Ramos (cell line): Measurements from ENCODE around the gene RPS21.

Experiments used
- in situ Hi-C: fragments of 300-500 bp; cut with MboI; formaldehyde crosslinking; loops from one replicate; pipeline ENCODE4 v1.14.3; 2022; ENCODE audit warnings: low sequenced_read_pairs; ENCODE audit not compliant: unreplicated experiment

The RPS21 gene

GRCh38 chr20:62407221-62407992 is 20.5 kb downstream of the RPS21 start, which contains the start of gene CABLES2:
Gene CABLES2, minus strand, starts transcription at chr20:62407285. Its CDS starts 9 bp downstream, at chr20:62407276.
- in situ Hi-C loops, result loop anchor here (10.0 kb wide), 1 partner anchor 387 kb away; the partner anchor contains the start of gene MRGBP

DNA sequence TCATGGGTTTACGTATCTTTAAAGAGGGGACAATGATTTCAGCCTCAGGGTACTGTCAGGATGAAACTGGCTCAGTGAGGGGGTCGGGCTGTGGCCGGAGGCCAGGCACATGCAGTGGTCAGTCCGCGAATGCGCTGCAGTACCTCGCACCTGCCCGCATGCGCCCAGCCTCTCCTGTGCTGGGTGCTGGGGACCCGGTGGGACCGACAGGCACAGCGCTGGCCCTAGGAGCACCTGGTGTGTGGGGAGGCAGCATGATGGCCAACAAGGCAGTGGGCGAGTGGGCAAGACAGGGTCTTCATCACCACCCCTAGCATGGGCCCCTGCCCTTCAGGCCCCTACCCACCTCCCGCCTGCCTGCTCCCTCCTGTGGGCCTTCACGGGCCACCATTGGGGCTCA is 21.2 kb downstream of the RPS21 start:
- in situ Hi-C loops, result loop anchor here (10.0 kb wide), 1 partner anchor 387 kb away; the partner anchor contains the start of gene MRGBP

DNA sequence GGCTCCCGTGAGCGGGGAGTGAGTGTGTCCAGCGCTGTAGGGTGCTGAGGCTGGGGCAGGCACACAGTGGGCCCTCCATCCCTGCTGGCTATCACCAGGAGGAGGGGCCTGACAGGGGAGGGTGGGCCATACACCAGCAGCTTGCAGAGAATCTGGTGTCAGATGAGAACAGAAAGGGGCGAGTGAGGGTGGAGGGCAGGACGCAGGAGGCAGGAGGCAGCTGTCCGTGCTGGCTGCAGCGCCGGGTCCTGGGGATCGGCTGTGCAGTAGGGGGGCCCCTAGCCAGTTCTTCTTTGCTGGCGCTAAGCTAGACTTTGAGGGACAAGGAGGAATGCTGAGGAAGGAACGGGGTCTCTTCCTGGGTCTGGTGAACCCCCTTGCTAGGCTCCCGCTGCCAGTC is 21.7 kb downstream of the RPS21 start:
- in situ Hi-C loops, result loop anchor here (10.0 kb wide), 1 partner anchor 386 kb away; the partner anchor contains the start of gene MRGBP

DNA sequence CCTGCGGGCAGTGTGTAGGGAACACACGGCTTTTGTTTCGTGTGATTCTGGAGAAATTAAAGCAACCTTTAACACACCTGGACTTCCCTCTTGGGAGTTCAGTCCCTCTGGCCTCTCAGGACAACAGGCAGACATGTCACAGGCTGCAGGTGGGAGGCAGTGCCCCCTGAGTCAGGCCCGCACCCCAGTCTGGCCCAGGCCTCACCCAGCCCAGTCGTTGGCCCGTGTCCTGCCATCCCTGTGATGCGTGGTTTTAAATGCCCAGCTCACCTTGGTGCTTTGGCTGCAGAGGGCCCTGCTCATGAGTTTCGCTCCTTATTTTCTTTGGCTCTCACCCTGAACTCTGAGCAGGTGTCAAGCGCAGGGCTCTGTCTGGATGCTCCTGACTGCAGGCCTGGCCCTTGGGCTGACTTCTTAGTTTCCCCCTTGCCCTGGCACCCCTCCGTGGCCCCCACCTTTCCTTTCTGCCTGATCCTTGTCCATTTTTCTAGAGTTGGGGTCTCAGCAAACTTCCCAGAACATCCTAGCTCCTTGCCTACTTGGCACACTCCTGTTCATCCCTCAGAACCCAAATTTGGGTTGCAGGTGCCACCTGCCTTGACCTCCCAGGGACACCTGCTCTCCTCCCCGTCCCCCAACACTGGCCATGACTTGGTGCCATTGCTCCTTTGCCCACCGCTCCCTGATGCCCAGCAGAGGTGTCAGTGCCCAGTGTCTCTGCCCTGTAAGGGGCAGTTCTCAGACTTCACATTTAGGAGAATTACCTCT is 22.4 kb downstream of the RPS21 start:
- in situ Hi-C loops, result loop anchor here (10.0 kb wide), 1 partner anchor 386 kb away; the partner anchor contains the start of gene MRGBP

- in situ Hi-C loops, result loop anchor here (10.0 kb wide), 1 partner anchor 385 kb away; the partner anchor contains the start of gene MRGBP
Measured at GRCh38 chr20:62409931-62410745, 23.2 kb downstream of the RPS21 start.

DNA sequence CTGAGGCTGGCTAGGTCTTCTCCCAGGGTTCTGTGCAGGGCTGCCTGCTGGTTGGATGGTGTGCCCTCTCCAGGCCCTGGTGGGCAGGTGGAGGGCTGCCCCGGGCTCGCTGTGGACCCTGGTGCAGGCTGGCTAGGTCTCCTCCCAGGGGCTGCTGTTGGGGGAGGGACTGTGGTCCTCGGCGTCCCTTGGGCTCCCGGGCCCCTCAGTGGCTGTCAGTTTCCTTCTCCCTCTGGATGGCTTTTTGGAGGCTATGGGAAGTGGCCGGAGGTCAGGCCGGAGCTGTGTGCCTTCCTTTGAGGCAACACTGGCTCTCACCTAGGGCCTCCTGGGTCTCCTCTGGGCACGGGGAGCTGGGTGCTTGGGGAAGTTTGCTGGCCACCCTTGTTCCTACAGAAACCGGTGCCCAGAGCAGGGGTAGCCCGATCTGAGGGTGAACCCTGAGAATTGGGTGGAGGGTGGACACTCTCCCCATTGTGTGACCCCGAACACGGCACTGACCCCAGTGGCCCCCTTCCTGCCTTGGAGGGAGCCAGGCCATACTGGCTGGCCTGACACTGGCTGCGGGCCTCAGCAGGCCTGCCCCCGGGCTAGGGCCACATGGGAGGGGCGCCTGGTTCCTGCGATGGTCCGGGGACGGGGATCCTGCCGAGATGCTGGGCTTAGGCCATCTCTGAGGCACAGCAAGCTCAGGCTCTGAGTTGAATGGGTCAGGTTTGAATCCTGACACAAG is 24.0 kb downstream of the RPS21 start:
- in situ Hi-C loops, result no loop called here

- in situ Hi-C loops, result no loop called here
Measured at GRCh38 chr20:62411479-62412193, 24.7 kb downstream of the RPS21 start.

DNA sequence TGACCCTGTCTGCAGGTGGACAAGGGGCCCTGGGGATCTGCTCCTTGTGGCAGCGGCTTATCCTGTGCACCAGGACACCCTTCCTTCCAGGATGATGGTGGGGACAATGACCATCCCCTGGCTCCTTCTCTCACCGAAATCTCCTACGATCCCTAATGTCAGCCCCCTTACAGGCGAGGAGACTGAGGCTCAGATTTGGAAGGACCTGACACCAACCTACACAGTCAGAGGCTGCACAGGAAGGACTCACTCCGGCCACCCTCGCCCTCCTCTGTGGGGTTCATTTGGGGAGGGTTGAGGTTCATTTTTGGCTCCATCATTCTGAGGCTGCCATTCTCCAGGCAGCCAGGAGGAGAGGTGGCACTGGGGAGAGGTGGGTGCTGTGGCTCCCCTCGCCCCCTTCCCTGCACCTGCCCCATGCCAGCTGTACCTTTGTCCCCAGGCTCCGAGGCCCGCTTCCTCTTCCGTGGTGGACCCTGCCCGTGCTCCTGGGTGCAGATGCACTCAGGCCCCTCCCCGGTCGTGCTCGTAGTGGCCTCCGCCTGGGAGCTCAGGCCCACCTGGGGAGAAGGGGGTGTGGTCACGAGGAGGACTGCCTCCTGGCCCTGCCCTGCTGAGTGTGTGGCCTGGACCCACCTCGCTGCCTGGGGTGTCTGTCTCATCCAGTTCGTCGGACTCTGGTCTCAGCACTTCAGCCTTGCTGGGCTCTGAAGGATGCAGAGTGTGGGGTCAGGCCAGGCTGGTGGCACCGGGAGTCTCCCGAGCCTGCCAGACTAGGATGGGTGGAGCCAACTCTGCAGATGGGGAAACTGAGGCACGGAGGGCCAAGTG is 25.5 kb downstream of the RPS21 start:
- in situ Hi-C loops, result no loop called here

- in situ Hi-C loops, result no loop called here
Measured at GRCh38 chr20:62413025-62413570, 26.2 kb downstream of the RPS21 start.

- in situ Hi-C loops, result no loop called here
Measured at GRCh38 chr20:62413896-62414481, 27.1 kb downstream of the RPS21 start.

- in situ Hi-C loops, result no loop called here
Measured at GRCh38 chr20:62415354-62416111, 28.6 kb downstream of the RPS21 start.

DNA sequence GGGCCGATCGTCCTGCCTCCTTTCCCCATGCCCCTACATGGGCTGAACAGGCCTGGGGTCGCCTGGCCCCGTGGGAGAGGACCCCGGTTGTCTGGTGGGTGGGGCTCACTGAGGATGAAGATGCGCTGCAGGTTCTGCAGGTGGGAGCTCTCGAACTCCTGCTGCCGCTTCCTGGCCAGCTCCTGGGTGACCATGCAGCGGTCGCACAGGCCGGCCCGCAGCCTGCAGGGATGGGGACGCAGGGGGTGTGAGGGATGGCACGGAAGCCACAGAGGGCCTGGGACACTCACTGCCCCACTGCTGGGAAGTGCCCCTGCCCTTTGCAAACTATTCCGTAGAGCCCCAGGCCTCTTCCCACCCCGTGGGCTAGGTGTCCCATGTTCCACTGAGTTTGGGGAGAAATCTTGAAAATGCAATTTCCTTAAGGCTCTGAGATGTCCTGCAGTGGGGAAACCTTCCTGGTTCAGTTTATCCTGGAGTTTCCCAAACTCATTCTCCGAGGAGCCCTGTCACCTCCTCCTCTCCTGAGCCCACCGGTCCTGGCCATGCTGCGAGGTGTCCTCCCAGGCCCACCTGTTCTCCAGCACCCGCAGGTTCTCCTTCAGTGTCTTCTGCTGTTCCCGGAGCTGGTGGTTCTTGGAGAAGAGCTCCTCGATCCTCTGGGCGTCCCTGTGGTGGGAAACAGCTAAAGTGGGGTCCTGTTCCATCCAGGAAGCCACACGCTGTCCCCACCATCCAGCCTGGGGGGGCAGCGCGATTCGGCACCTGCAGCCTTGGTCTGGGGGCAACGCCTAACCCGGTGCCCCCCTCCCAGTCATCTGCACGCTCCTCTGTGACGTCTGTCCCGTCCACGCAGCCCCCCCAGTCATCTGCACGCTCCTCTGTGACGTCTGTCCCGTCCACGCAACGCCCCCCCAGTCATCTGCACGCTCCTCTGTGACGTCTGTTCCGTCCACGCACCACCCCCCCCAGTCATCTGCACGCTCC is 30.0 kb downstream of the RPS21 start:
- in situ Hi-C loops, result no loop called here

DNA sequence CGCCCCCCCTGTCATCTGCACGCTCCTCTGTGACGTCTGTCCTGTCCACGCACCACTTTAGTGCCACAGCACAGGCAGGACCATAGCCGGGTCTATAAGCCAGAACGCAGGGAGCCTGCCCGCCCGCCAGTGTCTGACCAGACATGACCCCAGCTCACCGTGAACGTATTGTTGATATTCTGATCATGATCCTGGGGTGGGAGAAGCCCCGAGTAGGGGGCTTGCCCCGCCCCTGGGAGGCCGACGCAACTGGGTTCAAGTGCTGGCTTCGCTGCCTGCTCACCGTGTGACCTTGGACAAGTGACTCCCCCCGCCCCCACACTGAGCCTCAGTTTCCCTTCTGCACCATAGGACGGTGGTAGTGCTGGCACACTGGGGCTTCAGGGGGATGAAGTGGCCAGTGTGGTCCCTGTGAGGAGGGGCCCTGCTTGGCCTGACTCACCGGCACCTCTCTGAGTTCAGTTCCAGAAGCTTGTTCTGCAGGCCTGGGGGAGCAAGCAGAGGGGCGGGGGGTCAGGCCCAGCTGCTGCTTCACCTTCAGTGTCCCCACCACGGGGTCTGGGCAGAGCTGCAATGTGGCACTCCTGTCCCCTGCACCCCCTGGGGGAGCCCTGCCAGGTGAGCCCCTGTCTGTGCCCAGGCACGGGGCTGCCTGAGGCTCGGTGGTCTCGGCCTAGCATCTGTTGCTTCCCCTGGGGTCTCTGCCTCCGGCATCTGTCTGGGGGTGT is 31.2 kb downstream of the RPS21 start:
- in situ Hi-C loops, result no loop called here

GRCh38 chr20:62418709-62419487 is 32.0 kb downstream of the RPS21 start:
- in situ Hi-C loops, result no loop called here
